Measurements from ENCODE around the gene WNT2.
"Not testable (repeated sequence)": the region's sequence is repeated elsewhere in the genome, so short reads cannot be mapped to it uniquely, and the experiment has no call there.

WNT2 gene

GRCh38 chr7:117259615-117260014 is 63.2 kb downstream of the WNT2 start:
- no peak for DNase-seq

GRCh38 chr7:117251687-117252086 is 71.2 kb downstream of the WNT2 start:
- no peak for DNase-seq

GRCh38 chr7:117250801-117251200 is 72.1 kb downstream of the WNT2 start:
- no peak for DNase-seq

DNA sequence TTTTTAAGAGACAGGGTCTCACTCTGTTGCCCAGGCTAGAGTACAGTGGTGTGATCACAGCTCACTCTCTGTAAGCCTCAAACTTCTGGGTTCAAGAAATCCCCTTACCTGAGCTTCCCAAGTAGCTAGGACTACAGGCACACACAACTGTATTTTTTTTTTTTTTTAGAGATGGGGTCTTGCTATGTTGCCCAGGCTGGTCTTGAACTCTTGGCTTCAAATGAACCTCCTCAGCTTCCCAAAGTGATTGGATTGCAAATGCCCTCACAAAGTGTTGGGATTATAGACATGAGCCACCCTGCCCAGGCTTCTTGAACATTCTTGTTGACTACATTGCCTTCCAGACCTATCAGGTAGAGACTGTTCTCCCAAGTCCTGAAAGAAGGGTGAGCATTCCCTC is 72.6 kb downstream of the WNT2 start:
- no peak for DNase-seq

- no peak for DNase-seq
Observed at GRCh38 chr7:117249696-117250095, 73.2 kb downstream of the WNT2 start.

- DNase-seq = no peak
Observed at GRCh38 chr7:117248829-117249228, 74.0 kb downstream of the WNT2 start.

DNA sequence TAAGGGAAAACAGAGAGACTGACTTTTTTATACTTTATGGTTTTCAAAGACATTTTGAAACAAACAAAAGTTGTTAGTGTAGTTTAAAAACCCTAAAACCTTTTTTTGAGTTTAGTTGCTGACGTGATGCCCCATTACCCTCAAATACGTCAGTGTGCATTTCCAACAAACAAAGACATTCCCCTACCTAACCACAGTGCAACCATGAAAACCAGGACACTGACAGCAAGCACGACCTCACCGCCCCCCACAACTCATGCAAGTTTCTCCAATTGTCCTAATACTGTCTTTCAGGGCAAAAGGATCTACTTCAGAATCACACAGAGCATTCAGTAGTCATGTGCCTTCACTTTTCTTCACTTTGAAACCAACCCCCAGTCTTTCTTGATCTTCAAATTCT is 75.0 kb downstream of the WNT2 start:
- no peak for DNase-seq

DNA sequence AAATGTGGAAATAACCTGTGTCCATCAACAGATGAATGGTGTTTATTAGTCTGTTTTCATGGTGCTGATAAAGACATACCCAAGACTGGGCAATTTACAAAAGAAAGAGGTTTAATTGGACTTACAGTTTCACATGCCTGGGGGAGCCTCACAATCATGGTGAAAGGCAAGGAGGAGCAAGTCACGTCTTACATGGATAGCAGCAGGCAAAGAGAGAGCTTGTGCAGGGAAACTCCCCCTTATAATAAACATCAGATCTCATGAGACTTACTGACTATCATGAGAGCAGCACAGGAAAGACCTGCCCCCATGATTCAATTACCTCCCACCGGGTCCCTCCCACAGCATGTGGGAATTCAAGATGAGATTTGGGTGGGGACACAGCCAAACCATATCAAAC is 77.2 kb downstream of the WNT2 start:
- DNase-seq = not testable (repeated sequence)

DNA sequence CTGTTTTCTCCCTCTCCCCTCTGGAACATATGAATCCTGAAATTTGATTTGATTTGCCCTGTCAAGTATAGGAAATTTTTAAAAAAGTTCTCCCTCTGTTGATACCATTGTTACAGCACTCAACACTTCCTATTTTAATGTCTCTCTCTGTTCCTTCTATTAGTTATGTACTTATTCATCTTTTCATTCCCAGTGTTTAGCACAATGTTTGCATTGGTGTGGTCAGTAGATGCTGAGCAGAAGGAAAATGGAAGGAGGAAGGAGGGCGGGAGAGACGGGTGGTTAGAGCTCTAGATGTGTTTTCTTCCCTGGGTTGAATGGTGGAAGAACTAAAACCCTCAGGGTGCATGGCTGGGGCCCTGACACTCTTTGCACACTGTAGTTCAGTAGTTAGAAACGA is 79.5 kb downstream of the WNT2 start:
- no peak for DNase-seq

GRCh38 chr7:117241088-117241487 is 81.8 kb downstream of the WNT2 start:
- DNase-seq = no peak

GRCh38 chr7:117238937-117239336 is 83.9 kb downstream of the WNT2 start:
- DNase-seq = no peak

DNA sequence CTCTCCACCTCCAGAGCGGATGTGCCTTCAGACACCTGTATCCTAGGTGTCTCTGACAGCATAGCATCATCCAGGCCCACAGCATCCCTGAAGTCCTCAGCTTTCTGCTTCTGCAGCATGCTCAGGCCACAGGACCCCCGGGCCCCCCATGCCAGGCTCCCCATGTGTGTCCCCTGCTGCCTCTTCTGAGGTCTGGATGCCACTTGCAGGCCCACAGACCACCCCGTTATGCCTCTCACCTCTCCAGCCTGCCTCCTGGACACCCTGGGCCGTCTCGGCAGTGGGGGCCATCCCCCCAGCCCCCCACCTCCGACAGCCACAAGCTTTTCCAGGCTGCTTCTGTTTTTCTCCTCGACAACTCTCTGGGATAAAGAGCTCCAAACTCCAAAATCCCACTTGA is 84.4 kb downstream of the WNT2 start:
- DNase-seq = no peak

DNA sequence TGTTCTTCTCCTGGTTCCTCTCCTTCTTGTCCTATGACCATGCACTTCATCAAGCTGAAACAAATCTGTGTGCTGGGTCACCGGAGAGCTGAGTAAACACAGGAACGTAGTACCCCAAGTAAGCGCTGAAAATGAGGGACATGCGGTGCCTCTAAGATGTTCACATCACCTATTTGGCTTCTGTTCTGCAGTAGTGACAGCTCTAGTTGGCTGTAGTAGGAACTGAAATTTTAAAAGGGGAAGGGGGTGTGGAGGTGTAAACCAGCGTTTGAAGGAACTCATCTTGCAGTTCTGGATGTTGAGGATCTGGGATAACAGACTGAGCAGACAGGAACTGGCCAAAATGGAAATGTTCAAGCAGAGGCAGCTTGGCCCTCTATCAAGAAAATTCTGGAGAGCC is 85.2 kb downstream of the WNT2 start:
- no peak for DNase-seq

- no peak for DNase-seq
Observed at GRCh38 chr7:117231047-117231359, 91.9 kb downstream of the WNT2 start.

DNA sequence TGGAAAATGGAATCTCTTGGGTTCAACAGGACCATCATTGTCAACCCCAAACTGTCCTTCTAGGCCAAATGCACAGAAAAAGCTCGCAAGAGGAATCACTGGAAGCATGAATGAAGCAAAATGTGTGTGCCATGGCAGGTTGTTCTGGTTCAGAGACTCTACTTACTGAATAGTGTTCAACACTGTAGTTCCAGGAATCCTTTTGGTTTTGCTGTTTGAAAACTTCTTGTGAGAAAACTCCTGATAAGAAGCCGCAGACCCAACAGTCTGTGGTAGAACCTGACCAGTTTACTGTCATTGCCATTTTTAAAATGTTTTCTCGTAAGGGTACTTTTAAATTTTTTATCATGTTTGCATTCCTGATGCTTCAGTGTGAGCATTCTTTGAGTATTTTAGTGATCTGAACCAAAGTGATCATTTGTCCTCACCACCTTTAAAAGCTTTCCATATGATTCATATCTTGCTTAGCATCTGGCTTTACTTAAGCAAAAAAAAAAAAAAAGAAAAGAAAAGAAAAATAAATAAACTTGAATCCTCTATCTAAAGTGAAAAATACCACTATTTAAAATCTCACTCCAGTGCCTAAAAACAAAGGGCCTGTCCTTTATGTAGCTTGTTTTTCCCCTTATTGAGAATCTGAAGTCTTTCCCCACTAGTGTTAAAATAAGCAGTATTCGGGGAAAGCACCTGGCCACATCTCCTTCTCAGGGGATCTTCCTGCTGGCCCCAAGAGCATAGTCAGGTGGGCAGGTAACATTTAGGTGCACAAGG is 92.4 kb downstream of the WNT2 start:
- DNase-seq = no peak

DNA sequence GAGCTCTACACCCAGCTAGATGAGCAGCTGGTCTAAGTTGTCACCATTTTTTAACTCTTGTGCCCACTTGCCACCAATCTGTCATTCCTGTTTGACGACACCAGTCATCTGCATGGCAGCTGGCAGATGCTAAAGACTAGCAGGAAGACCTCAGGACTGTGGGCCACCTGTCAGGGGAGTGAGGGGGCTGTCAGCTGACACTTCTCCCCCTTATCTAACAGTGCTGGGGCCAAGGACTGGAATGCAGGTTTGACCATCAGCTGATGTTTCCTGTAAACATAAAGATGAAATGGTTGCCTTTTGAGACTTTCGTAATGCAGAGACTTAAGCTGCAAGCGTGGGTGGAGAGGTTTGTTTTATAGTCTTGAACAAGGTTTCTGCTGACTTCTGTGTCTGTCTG is 93.5 kb downstream of the WNT2 start:
- DNase-seq = no peak

- no peak for DNase-seq
Observed at GRCh38 chr7:117227091-117227490, 95.8 kb downstream of the WNT2 start.

GRCh38 chr7:117225536-117225935 is 97.3 kb downstream of the WNT2 start:
- DNase-seq = no peak
